Glomerular endothelial cell (primary cell): Measurements from ENCODE around the gene AGRN. TPM values are rescaled to one million over a fixed set of nuclear protein-coding genes. Genes with fewer than 3 reads are reported as not detected.
"Not testable (repeated sequence)": the region's sequence is repeated elsewhere in the genome, so short reads cannot be mapped to it uniquely, and the experiment has no call there.

Experiments
- DNase-seq: peaks from one replicate; pipeline ENCODE4 v3.0.0-alpha.2; 2011; ENCODE audit warnings: low read depth, low spot score; ENCODE audit errors: extremely low read depth
- total RNA-seq: library from RNA; depleted of rRNA; stranded (reverse); fragments of >200 nt; gene quantifications from 2 replicates; pipeline ENCODE4 v1.2.3, GENCODE V29; 2015

The AGRN gene
- total RNA-seq, 1 donor from 2014 or later = 382 TPM

DNA sequence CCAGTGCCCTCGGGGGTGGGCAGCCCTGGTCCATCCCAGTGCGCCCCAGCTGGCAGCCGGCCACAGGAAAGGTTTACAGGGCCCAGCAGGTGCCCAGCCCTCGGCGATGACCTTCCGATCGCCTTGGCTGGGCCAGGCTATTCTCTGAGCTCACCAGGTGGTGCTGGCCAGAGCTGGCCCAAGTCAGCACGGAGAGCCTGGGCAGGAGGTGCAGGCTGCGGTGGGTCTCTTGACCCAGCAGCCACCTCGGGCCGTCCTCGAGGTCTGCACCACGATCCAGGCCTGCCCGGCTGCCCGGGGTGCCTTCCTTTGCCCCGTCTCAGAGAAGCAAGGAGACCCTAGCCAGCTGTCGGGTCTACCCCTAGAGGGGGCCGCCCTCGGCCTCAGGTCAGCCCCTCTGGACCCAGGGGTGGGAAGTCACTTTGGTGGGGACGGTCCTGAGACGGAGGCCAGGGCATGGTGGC lies 38.4 kb upstream of the AGRN start:
- DNase-seq = no peak

DNA sequence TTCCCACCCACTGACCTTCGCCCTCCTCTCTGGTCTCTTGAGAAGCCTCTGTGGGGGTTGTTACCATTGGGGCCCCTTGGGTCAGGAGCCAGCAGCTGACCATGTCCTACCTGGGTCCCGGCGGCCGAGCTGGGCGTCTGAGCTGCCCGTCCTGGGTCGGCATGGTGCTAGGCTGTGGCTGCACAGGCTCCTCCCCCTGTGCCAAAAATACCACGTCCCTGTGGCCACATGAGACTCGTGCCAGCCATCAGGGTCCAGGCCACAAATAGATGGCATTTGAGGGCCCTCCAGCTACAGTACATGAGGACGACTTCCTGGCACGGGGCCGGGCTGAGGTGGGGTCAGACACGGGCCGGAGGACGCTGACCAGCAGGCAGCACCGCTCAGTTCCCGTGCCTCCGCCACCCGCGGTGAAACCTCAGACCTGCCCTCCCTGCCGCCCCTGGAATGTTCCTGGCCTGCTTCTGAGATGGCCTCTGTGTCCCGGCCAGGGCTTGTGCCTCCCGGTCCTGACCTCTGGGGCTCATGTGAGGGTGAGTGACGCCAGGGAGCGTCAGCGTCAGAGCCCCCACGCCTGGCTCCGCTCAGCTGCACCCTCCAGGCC lies 37.9 kb upstream of the AGRN start, which contains the start of gene PERM1:
PERM1 (minus strand) TSS at position 139 of the 604 bp plus-strand sequence. CDS start 1,064 bp downstream, outside the sequence.
- DNase-seq = no peak

DNA sequence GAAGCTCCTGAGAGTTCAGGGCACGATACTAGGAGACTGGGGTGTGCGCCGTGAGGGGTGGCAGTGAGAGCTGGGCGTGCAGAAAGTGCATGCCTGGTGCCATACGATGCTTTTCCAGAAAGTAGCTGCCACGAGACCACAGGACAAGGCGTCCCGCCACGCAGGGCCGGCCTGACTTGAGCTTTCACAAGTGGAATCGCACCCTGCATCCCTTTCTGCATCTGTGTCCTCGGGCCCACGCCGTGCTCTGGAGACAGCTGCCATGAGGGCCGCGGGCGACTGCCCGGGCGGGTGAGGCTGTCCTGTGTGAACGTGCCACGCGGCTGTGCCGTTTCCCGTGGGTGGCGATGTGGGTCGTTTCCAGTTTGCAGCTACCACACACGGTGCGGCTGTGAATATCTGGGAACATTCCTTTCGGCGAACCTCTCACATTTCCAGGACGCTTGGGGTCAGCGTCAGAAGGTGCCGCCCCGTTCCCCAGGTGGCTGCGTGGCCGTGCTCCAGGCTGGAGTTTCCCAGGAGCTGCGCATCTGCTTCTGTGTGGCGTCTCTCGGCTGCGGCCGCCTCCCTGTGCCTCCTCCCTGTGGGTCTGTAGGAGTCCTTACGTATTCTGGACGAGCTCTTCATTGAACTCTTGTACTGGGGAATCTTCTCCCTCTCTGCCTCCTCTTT lies 37.0 kb upstream of the AGRN start:
- no peak for DNase-seq

DNA sequence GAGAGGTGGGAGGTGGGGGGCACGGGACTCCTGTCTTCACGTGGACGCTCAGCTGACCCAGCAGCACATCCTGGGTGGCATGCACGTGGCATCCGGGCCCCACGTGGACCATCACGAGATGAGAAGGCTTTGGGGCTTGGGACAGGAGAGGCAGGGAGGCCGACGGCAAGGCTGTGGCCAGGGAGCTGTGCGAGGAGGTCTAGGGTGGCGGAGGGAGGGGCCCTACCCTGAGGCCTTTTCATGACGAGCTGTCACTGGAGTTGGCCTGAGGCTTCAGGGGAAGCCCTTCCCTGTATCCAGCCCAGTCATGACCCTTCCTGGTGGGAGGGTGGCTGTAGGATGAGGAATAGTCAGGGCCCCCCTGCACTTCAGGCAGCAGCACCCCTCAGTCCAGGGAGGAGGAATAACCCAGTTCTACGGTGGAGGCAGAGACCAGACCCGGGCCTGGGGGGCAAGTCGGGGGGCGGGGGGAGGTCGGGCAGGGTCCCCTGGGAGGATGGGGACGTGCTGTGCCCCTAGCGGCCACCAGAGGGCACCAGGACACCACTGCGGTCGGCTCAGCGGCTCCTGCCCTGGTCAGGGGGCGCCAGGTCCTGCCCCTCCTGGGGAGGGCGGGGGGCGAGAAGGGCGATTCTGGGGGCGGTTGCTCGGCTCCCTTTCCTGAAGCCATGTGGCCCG lies 36.0 kb upstream of the AGRN start:
- no peak for DNase-seq

DNA sequence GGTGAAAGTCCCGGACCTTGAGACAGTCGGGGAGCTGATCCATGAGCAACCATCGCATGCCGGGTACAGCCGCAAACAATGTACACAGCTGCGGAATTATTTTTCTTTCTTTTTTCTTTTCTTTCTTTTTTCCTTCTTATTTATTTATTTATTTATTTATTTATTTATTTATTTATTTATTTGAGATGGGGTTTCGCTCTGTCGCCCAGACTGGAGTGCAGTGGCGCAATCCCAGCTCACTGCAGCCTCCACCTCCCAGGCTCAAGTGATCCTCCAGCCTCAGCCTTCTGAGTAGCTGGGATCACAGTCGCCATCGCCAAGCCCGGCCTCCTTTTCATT lies 35.5 kb upstream of the AGRN start:
- no peak for DNase-seq

DNA sequence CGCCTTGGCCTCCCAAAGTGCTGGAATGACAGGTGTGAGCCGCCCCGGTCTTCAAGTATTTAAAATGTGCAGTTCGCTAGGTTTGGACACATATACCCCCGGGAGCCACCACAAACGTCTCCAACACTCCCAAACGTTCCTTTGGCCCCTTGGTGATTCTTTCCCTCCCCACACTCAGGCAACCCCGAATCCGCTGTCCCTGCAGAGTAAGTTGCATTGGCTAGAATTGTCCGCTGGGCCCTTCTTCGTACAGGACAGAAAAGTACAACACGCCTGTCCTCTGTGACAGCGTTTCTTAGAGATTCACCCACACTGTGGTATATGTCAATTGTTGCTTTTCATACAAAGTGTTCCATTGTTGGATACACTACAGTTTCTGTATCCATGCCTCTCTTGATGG lies 34.8 kb upstream of the AGRN start:
- DNase-seq = no peak

DNA sequence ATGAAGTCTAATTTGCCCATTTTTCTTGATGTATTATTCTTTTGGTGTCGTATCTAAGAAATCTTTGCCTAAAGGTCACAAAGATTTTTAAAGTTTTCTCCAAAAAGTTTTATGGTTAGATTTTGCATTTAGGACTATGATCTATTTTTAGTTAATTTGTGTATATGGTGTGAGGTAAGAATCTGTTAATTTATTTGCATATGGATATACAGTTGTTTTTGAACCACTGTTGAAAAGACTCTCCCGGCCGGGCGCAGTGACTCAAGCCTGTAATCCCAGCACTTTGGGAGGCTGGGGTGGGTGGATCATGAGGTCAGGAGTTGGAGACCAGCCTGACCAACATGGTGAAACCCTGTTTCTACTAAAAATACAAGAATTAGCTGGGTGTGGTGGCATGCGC lies 31.9 kb upstream of the AGRN start:
- DNase-seq = not testable (repeated sequence)

DNA sequence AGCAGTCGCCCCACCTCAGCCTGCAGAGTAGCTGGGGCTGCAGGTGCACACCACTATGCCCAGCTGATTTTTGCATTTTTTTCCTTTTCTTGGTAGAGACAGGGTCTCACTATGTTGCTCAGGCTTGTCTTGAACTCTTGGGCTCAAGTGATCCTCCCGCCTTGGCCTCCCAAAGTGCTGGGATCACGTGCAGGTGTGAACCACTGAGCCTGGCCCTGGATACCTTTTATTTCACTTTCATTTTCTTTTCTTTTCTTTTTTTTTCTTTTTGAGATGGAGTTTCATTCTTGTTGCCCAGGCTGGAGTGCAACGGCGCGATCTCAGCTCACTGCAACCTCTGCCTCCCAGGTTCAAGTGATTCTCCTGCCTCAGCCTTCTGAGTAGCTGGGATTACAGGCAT lies 28.6 kb upstream of the AGRN start:
- DNase-seq = not testable (repeated sequence)

DNA sequence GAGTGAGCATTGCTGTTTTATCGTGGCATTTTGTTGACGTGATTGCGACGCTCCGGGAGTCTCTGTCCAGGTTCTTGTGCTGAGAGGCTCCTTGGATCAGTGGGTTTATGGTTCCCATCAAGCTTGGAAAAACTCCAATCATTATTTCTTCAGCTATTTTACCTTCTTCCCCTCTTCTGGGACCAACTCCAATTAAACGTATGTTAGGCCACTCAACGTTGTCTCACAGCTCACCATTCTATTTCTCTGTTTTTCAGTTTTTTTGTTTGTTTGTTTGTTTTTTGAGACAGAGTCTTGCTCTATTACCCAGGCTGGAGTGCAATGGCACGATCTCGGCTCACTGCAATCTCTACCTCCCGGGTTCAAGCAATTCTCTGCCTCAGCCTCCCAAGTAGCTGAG lies 28.0 kb upstream of the AGRN start:
- DNase-seq = no peak

DNA sequence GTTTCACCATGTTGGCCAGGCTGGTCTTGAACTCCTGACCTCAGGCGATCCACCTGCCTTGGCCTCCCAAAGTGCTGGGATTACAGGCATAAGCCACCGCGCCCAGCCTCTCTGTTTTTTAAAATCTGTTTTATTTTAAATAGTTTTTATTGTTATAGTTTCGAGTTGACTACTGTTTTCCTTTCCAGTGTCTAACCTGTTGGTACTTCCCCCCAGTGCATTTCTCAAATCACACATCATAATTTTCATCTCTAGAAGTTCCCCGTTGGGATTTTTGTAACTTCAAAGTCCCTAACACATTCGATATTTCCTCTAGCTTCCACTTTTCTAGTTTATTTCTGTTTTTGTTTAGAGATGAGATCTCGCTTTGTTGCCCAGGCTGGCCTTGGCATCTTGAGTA lies 27.6 kb upstream of the AGRN start:
- no peak for DNase-seq

DNA sequence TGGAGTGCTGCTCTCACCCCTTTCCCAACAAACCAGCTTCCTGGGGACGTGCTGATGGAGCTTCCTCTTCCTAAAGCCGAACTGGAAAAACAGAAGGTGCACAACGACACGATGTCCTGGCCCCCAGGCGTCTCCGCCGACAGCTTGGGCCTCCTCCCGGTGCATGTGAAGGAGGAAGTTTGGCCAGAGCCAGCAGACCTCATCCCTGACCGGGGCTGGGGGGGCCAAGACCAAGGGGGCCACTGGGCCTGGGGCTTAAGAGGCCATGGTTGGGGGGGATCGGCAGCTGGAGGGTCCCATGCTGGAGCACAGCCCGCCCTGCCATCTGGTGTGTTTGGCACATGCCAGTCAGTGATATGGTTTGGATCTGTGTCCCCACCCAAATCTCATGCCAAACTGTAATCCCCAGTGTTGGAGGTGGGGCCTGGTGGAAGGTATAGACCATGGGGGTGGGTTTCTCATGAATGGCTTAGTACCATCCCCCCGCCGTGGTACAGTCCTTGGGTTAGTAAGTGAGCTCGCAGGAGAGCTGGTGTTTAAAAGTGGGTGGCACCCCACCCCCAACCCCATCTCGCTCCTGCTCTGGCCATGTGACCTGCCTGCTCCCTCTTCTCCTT lies 26.4 kb upstream of the AGRN start:
- no peak for DNase-seq

DNA sequence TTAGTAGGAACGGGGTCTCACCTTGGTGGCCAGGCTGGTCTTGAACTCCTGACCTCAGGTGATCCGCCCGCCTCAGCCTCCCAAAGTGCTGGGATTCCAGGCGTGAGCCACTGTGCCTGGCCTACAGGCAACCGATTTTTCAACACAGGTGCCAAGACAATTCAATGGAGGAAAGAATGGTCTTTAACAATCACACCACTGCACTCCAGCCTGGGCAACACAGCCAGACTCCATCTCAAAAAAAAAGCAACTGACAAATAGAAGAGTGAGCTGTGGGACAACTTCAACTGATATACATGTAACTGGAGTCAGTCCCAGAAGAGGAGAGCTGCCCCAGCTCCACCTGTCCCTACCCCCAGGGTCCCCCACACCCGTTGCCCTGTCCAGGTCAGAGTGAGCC lies 25.4 kb upstream of the AGRN start:
- not testable (repeated sequence) for DNase-seq

DNA sequence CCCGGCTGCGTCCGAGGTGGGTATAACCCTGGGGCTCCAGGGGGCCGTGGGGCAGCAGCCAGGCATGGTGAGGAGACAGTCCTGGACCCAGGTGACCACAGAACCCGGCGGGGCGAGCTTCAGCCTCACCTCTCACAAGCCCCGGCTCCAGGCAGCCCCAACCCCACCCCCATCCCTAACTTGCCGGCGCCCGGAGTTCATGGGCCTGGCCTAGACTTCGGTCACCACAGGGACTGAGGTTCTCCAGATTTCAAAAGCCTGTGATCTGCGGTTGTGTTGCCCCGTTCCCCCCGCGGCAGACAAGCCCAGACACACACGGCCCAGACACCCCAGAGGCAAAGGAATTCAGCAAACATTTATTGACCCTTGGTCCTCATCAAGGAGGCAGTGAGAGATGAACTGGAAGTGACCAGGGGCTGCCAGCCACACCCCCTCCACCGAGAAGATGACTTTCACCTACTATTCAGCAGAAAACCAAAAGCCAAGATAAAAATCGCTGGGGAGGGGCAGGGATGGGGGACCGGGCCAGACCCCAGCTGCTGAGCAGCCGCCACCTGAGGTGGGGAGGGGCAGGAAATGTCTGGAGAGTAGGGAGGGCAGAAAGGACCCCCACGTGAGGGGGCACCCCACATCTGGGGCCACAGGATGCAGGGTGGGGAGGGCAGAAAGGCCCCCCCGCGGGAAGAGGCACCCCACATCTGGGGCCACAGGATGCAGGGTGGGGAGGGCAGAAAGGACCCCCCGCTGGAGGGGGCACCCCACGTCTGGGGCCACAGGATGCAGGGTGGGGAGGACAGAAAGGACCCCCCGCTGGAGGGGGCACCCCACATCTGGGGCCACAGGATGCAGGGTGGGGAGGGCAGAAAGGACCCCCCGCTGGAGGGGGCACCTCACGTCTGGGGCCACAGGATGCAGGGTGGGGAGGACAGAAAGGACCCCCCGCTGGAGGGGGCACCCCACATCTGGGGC lies 24.0 kb upstream of the AGRN start:
- DNase-seq = no peak

DNA sequence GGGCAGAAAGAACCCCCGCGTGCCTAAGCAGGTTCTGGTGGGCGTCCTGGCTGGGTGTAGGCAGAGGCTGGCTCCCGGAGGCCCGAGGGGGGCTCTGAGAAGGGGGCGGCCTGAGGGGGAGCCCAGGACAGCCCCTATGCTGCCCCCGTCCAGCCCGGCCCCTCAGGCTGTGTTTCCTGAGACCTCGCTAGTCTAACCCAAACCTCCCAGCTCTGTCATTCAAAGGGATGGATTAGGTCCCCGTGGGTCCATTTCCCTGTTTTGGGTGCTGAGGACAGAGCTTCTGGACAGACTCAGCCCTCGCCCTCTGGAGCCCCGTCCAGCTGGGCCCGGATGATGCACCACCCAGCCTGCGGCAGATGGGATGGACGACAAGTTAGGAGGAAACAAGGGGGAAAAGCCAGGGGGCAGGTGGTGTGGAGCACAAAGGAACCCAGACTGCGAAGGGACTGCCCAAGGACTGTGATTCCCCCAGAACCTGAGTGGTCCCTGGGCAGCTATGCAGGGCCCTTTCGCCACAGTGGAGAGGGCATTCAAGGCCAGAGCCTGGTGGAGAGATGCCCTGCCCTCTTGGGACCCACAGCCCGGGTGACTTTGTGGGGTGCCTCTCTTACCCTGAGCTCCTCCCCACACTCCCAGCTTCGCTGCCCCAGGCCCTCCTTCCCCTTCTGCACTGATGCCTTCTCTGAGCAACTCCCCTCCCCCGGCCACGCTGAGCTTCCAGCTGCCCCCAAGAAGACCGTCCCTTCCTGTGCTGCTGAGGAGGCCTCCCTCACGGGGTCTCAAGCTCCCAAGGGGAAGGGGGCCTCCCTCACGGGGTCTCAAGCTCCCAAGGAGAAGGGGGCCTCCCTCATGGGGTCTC lies 22.8 kb upstream of the AGRN start:
- no peak for DNase-seq

DNA sequence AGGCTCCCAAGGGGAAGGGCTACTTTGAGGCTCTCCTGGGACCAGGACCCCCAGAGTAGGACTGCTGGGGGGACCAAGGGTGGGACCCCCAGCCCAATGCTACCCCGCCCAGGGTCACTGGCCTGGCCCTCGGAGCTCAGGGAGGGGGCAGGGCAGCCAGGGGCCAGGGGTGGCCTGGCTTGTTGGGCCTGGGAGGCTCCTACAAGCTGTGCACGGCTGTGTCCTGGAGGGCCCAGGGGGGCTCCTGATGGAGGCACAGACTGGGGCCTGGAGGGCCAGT lies 22.3 kb upstream of the AGRN start:
- DNase-seq = no peak

DNA sequence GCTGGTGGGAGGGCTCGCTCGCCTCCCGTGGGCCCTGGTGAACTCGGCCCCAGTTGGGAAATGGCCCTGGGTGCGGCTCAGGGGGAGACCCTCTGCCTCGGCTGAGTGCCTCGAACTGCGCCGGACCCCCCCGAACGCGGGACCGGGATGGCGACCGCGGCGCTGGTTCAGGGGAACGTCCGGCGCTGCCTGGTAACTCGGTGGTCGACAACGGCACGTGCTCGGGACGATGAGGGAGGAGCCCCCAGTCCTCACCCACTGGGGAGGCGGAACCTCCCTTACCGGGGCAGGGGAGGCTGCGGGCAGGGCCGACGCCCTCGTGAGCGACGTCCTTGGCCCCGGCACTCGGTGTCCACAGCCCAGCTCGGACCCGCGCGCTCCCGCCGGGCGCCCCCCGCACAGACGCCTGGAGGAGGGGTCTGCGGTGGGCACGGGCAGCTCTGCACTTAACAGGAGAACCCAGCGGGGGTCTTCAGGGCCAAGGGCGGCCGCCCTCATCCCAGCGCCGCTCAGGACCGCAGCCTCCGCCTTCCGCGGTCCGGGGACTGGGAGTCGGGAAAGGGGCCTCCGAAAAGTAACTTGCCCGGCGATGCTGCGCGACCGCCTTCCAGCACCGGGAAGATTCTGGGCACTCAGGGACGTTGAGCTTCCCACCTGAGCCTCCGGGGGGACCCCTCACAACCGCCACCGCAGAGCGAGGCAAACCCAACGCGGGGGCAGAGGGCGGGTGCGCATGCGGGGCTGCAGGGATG lies 21.8 kb upstream of the AGRN start:
- no peak for DNase-seq

DNA sequence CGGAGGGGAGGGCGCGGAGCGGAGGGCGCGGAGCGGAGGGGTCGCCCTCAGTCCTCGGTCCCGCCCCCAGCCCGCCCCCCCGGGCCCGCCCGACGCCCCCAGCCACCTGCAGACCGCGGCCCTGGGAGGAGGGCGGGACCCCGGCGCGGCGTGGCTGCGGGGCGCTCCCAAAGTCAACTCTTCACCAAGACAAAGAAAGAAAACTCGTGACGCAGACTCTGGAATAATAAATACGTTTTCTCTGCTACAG lies 21.2 kb upstream of the AGRN start:
- DNase-seq = no peak

DNA sequence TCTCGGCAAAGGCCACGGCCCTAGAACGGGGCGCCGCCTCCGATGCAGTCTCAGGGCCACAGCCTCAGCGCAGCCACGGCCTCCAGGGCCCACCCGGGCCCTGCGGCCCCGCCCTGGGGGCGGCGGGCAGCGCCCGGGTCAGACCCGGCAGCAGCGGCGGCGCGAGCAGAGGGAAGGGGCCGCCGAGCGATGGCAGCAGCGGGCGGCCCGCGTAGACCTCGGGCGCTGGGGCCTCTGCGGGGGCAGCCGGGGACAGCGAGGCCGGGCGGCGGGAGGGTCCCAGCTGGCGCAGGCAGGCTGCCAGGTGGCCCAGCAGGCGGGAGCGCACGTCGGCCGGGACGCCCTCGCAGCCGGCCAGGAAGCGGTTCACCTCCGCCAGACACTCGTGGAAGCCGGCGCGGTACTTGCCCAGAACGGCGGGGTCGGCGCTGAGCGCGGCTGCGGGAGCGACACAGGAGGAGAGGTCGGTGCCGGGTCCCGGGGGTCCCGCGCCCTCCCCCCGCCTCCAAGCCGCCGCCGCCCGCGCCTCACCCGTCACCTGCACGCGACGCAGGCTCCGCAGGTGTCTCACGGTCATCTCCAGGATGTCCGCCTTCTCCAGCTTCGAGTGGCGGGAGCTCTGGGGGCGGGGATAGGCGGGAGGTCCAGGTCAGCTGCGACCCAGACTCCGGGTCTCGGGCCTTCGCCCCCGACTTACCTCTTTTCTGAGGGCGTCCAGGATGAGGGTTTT lies 20.8 kb upstream of the AGRN start:
- no peak for DNase-seq
